ENCODE measurements around the gene BHLHE23.

Gene BHLHE23

GRCh38 chr20:62979876-62980373 is 26.8 kb downstream of the BHLHE23 start:
- TF ChIP-seq POLR2AphosphoS5 (IDR thresholded peaks at IDR 0.05; ENCODE audit: low read depth, low read length) (no peak), SPI1 (IDR thresholded peaks at IDR 0.05; ENCODE audit: low read depth, low read length) (no peak), PAX5 (IDR thresholded peaks at IDR 0.05; ENCODE audit: insufficient read depth, low read length, severe bottlenecking) (no peak), POU2F2 (IDR thresholded peaks at IDR 0.05; ENCODE audit: low read depth, low read length) (no peak), TAF1 (IDR thresholded peaks at IDR 0.05; ENCODE audit: low read depth, low read length) (no peak), POLR2A (IDR thresholded peaks at IDR 0.05; ENCODE audit: low read depth, low read length) (no peak)
- no peak for FAIRE-seq
- no peak for DNase-seq (ENCODE audit: insufficient read length, low spot score)

GRCh38 chr20:62979310-62979709 is 27.5 kb downstream of the BHLHE23 start:
- DNase-seq (ENCODE audit: insufficient read length, low spot score): no peak
- TF ChIP-seq POU2F2 (IDR thresholded peaks at IDR 0.05; ENCODE audit: low read depth, low read length) (no peak), POLR2AphosphoS5 (IDR thresholded peaks at IDR 0.05; ENCODE audit: low read depth, low read length) (no peak), POLR2A (IDR thresholded peaks at IDR 0.05; ENCODE audit: low read depth, low read length) (no peak), PAX5 (IDR thresholded peaks at IDR 0.05; ENCODE audit: insufficient read depth, low read length, severe bottlenecking) (no peak), TAF1 (IDR thresholded peaks at IDR 0.05; ENCODE audit: low read depth, low read length) (no peak), SPI1 (IDR thresholded peaks at IDR 0.05; ENCODE audit: low read depth, low read length) (no peak)
- FAIRE-seq: no peak

GRCh38 chr20:62978561-62978943 is 28.2 kb downstream of the BHLHE23 start:
- FAIRE-seq (peak; percentile 76), DNase-seq (ENCODE audit: insufficient read length, low spot score) (no peak)
- TF ChIP-seq POLR2AphosphoS5 (IDR thresholded peaks at IDR 0.05; ENCODE audit: low read depth, low read length) (no peak), POU2F2 (IDR thresholded peaks at IDR 0.05; ENCODE audit: low read depth, low read length) (no peak), SPI1 (IDR thresholded peaks at IDR 0.05; ENCODE audit: low read depth, low read length) (peak; percentile 64)

- peak; percentile 50; the same call in 1 of the 2 replicates for TF ChIP-seq POLR2A (IDR thresholded peaks at IDR 0.05; ENCODE audit: low read depth, low read length)
- peak; percentile 31; the same call in 1 of the 2 replicates for TF ChIP-seq TAF1 (IDR thresholded peaks at IDR 0.05; ENCODE audit: low read depth, low read length)
- TF ChIP-seq POU2F2 (IDR thresholded peaks at IDR 0.05; ENCODE audit: low read depth, low read length): no peak; the same call in none of the 2 replicates
- peak; percentile 23 for TF ChIP-seq PAX5 (IDR thresholded peaks at IDR 0.05; ENCODE audit: insufficient read depth, low read length, severe bottlenecking)
- TF ChIP-seq POLR2AphosphoS5 (IDR thresholded peaks at IDR 0.05; ENCODE audit: low read depth, low read length): no peak
- TF ChIP-seq SPI1 (IDR thresholded peaks at IDR 0.05; ENCODE audit: low read depth, low read length): peak; percentile 100
- peak; percentile 79 for DNase-seq (ENCODE audit: insufficient read length, low spot score)
- peak; percentile 96 for FAIRE-seq
Measured at GRCh38 chr20:62977613-62978560, 28.9 kb downstream of the BHLHE23 start.

GRCh38 chr20:62976886-62977285 is 29.9 kb downstream of the BHLHE23 start:
- no peak for FAIRE-seq

GRCh38 chr20:62975812-62976508 is 30.8 kb downstream of the BHLHE23 start:
- FAIRE-seq (no peak), DNase-seq (ENCODE audit: insufficient read length, low spot score) (no peak)
- TF ChIP-seq POU2F2 (IDR thresholded peaks at IDR 0.05; ENCODE audit: low read depth, low read length): no peak

More at GRCh38 chr20:62976886-62977285, 29.9 kb downstream of the BHLHE23 start:
- TF ChIP-seq TAF1 (IDR thresholded peaks at IDR 0.05; ENCODE audit: low read depth, low read length) (no peak), POLR2A (IDR thresholded peaks at IDR 0.05; ENCODE audit: low read depth, low read length) (no peak), PAX5 (IDR thresholded peaks at IDR 0.05; ENCODE audit: insufficient read depth, low read length, severe bottlenecking) (no peak), POU2F2 (IDR thresholded peaks at IDR 0.05; ENCODE audit: low read depth, low read length) (no peak), POLR2AphosphoS5 (IDR thresholded peaks at IDR 0.05; ENCODE audit: low read depth, low read length) (no peak), SPI1 (IDR thresholded peaks at IDR 0.05; ENCODE audit: low read depth, low read length) (no peak)
- no peak for DNase-seq (ENCODE audit: insufficient read length, low spot score)

- FAIRE-seq (no peak), DNase-seq (ENCODE audit: insufficient read length, low spot score) (no peak)
- no peak for TF ChIP-seq POLR2A (IDR thresholded peaks at IDR 0.05; ENCODE audit: low read depth, low read length)
- no peak for TF ChIP-seq PAX5 (IDR thresholded peaks at IDR 0.05; ENCODE audit: insufficient read depth, low read length, severe bottlenecking)
- TF ChIP-seq POU2F2 (IDR thresholded peaks at IDR 0.05; ENCODE audit: low read depth, low read length): no peak
Measured at GRCh38 chr20:62975251-62975760, 31.5 kb downstream of the BHLHE23 start.

- TF ChIP-seq POLR2A (IDR thresholded peaks at IDR 0.05; ENCODE audit: low read depth, low read length) (no peak), POLR2AphosphoS5 (IDR thresholded peaks at IDR 0.05; ENCODE audit: low read depth, low read length) (no peak), TAF1 (IDR thresholded peaks at IDR 0.05; ENCODE audit: low read depth, low read length) (no peak), PAX5 (IDR thresholded peaks at IDR 0.05; ENCODE audit: insufficient read depth, low read length, severe bottlenecking) (no peak), POU2F2 (IDR thresholded peaks at IDR 0.05; ENCODE audit: low read depth, low read length) (no peak), SPI1 (IDR thresholded peaks at IDR 0.05; ENCODE audit: low read depth, low read length) (no peak)
- DNase-seq (ENCODE audit: insufficient read length, low spot score) (no peak), FAIRE-seq (no peak)
Measured at GRCh38 chr20:62972845-62973745, 33.7 kb downstream of the BHLHE23 start.
